HG03135 (cell line): ENCODE data around the gene LHFPL5.

Experiments
- ATAC-seq: cut with Tn5 transposase; IDR thresholded peaks from one replicate; pipeline ENCODE4 v1.9.1; 2021; ENCODE audit warnings: mild to moderate bottlenecking, moderate library complexity; ENCODE audit not compliant: unreplicated experiment

Gene LHFPL5

GRCh38 chr6:35804996-35805736, at the start of gene LHFPL5:
LHFPL5 (plus strand) TSS chr6:35805352; CDS start chr6:35805671, 319 bp downstream.
- ATAC-seq, result no peak

GRCh38 chr6:35757456-35758123, 47.6 kb upstream of the LHFPL5 start:
- no peak for ATAC-seq

- ATAC-seq, result no peak
Observed at GRCh38 chr6:35759426-35759825, 45.7 kb upstream of the LHFPL5 start.

GRCh38 chr6:35765739-35766138, 39.4 kb upstream of the LHFPL5 start:
- ATAC-seq, result no peak

GRCh38 chr6:35769211-35769610, 35.9 kb upstream of the LHFPL5 start:
- ATAC-seq, result no peak

GRCh38 chr6:35771343-35771627, 33.9 kb upstream of the LHFPL5 start:
- no peak for ATAC-seq

GRCh38 chr6:35774116-35774794, 30.9 kb upstream of the LHFPL5 start:
- ATAC-seq, result no peak

- no peak for ATAC-seq
Observed at GRCh38 chr6:35775031-35775430, 30.1 kb upstream of the LHFPL5 start.

- no peak for ATAC-seq
Observed at GRCh38 chr6:35776364-35777215, 28.6 kb upstream of the LHFPL5 start, which contains the start of gene CLPSL2. CLPSL2 (plus strand) TSS chr6:35776598; CDS start chr6:35776619, 21 bp downstream.

GRCh38 chr6:35777356-35778102, 27.6 kb upstream of the LHFPL5 start:
- ATAC-seq, result no peak

GRCh38 chr6:35778437-35778836, 26.7 kb upstream of the LHFPL5 start:
- no peak for ATAC-seq

GRCh38 chr6:35780719-35781118, 24.4 kb upstream of the LHFPL5 start, which contains the start of gene CLPSL1:
CLPSL1 (plus strand) TSS chr6:35781019; CDS start chr6:35781111, 92 bp downstream.
- no peak for ATAC-seq

GRCh38 chr6:35781290-35781689, 23.9 kb upstream of the LHFPL5 start:
- no peak for ATAC-seq

GRCh38 chr6:35782424-35782823, 22.7 kb upstream of the LHFPL5 start:
- no peak for ATAC-seq

- no peak for ATAC-seq
Observed at GRCh38 chr6:35784200-35784599, 21.0 kb upstream of the LHFPL5 start.

GRCh38 chr6:35786272-35786671, 18.9 kb upstream of the LHFPL5 start:
- no peak for ATAC-seq

GRCh38 chr6:35786810-35787209, 18.3 kb upstream of the LHFPL5 start:
- ATAC-seq, result no peak

GRCh38 chr6:35787266-35788218, 17.6 kb upstream of the LHFPL5 start:
- ATAC-seq, result no peak

GRCh38 chr6:35788423-35788982, 16.6 kb upstream of the LHFPL5 start:
- no peak for ATAC-seq
